RPMI7951 (cell line): Measurements from ENCODE around the gene RAD51AP2. TPM values are rescaled to one million over a fixed set of nuclear protein-coding genes. Genes with fewer than 3 reads are reported as not detected.

Source experiments
- DNase-seq: peaks from one replicate; pipeline ENCODE4 v3.0.0-alpha.2; 2012; ENCODE audit warnings: low read depth
- total RNA-seq: library from RNA; depleted of rRNA; stranded (reverse); fragments of >200 nt; shearing (Covaris generic); gene quantifications from 2 replicates; pipeline ENCODE4 v1.2.3, GENCODE V29; 2014; rRNA removed

Gene RAD51AP2
- total RNA-seq, 1 experiment from 2014 or later, result not detected

- peak; percentile 26 for DNase-seq
These were observed 47.2 kb downstream of the RAD51AP2 start for GRCh38 chr2:17470855-17471641.

GRCh38 chr2:17461087-17461475, 57.2 kb downstream of the RAD51AP2 start:
- no peak for DNase-seq

Other genes with a start within 250 kb of the RAD51AP2 start
- not detected in 2 replicates for gene VSNL1, start 22.3 kb upstream of the RAD51AP2 start, total RNA-seq
- gene SMC6, start 235.4 kb upstream of the RAD51AP2 start, total RNA-seq, result 23.9 and 28.5 TPM in 2 replicates
- gene GEN1, start 235.7 kb upstream of the RAD51AP2 start, total RNA-seq, result 20.4 and 31.7 TPM in 2 replicates